H9 (cell line): Measurements from ENCODE around the gene PPHLN1. TPM values are rescaled to one million over a fixed set of nuclear protein-coding genes. Genes with fewer than 3 reads are reported as not detected.
A peak's percentile ranks its signal among the peaks of the same experiment; 100 is the strongest.

ENCODE experiments used
- DNase-seq: peaks from one replicate; pipeline ENCODE4 v3.0.0-alpha.2; 2017
- H2AFZ ChIP-seq: one replicate; pipeline ENCODE4 v1.6.1; 2013; ENCODE audit warnings: mild to moderate bottlenecking, low read length, control low read depth, moderate library complexity
- H2AK5ac ChIP-seq: 2 replicates; pipeline ENCODE4 v1.6.1; 2013; ENCODE audit warnings: low read length, control low read depth, mixed read lengths; ENCODE audit not compliant: insufficient read length
- H2BK120ac ChIP-seq: one replicate; pipeline ENCODE4 v1.6.1; 2013; ENCODE audit warnings: low read depth, mild to moderate bottlenecking, low read length, control low read depth, inconsistent platforms; ENCODE audit not compliant: poor library complexity, severe bottlenecking
- H2BK12ac ChIP-seq: 2 replicates; pipeline ENCODE4 v1.6.1; 2013; ENCODE audit warnings: low read length, control low read depth, mixed read lengths, low read depth; ENCODE audit not compliant: insufficient read length
- H2BK15ac ChIP-seq: 2 replicates; pipeline ENCODE4 v1.6.1; 2013; ENCODE audit warnings: low read depth, low read length, control low read depth
- H2BK20ac ChIP-seq: one replicate; pipeline ENCODE4 v1.6.1; 2013; ENCODE audit warnings: low read depth, mild to moderate bottlenecking, low read length, control low read depth, inconsistent platforms; ENCODE audit not compliant: poor library complexity, severe bottlenecking
- H2BK5ac ChIP-seq: 2 replicates; pipeline ENCODE4 v1.6.1; 2013; ENCODE audit warnings: low read length, control low read depth, mixed read lengths; ENCODE audit not compliant: insufficient read length
- H3K14ac ChIP-seq: 2 replicates; pipeline ENCODE4 v1.6.1; 2013; ENCODE audit warnings: low read length, control low read depth; ENCODE audit not compliant: insufficient read depth
- H3K18ac ChIP-seq: 2 replicates; pipeline ENCODE4 v1.6.1; 2013; ENCODE audit warnings: low read depth, mild to moderate bottlenecking, mixed read lengths, low read length, control low read depth; ENCODE audit not compliant: insufficient read length
- H3K23ac ChIP-seq: 2 replicates; pipeline ENCODE4 v1.6.1; 2013; ENCODE audit warnings: low read length, control low read depth, mixed read lengths, low read depth; ENCODE audit not compliant: insufficient read length
- H3K23me2 ChIP-seq: 2 replicates; pipeline ENCODE4 v1.6.1; 2013; ENCODE audit warnings: low read depth, mild to moderate bottlenecking, mixed read lengths, low read length, control low read depth; ENCODE audit not compliant: insufficient read length, poor library complexity, severe bottlenecking
- H3K27ac ChIP-seq: 2 replicates; pipeline ENCODE4 v1.5.1; 2013; ENCODE audit warnings: low read length, control low read depth, mixed read lengths, low read depth; ENCODE audit not compliant: insufficient read length
- H3K27me3 ChIP-seq: 2 replicates; pipeline ENCODE4 v1.6.1; 2013; ENCODE audit warnings: low read length, control low read depth, inconsistent platforms; ENCODE audit not compliant: insufficient read depth
- H3K4ac ChIP-seq: 2 replicates; pipeline ENCODE4 v1.6.1; 2013; ENCODE audit warnings: low read depth, mild to moderate bottlenecking, control low read depth, inconsistent platforms, low read length, moderate library complexity
- H3K4me1 ChIP-seq: 2 replicates; pipeline ENCODE4 v1.6.1; 2013; ENCODE audit warnings: low read length, control low read depth, inconsistent platforms; ENCODE audit not compliant: insufficient read depth
- H3K4me2 ChIP-seq: 2 replicates; pipeline ENCODE4 v1.6.1; 2013; ENCODE audit warnings: low read length, control low read depth, mixed read lengths; ENCODE audit not compliant: insufficient read length, insufficient read depth
- H3K56ac ChIP-seq: 2 replicates; pipeline ENCODE4 v1.6.1; 2013; ENCODE audit warnings: low read depth, mild to moderate bottlenecking, mixed read lengths, low read length, control low read depth; ENCODE audit not compliant: insufficient read length
- H3K79me1 ChIP-seq: 2 replicates; pipeline ENCODE4 v1.6.1; 2013; ENCODE audit warnings: low read depth, mild to moderate bottlenecking, moderate library complexity, low read length, control low read depth, inconsistent platforms; ENCODE audit not compliant: insufficient read depth, poor library complexity, severe bottlenecking
- H3K79me2 ChIP-seq: 2 replicates; pipeline ENCODE4 v1.6.1; 2013; ENCODE audit warnings: low read length, control low read depth, inconsistent platforms; ENCODE audit not compliant: insufficient read depth
- H3K9ac ChIP-seq: 2 replicates; pipeline ENCODE4 v1.6.1; 2013; ENCODE audit warnings: low read length, control low read depth, mixed read lengths; ENCODE audit not compliant: insufficient read length; ENCODE audit errors: extremely low read depth
- H3K9me3 ChIP-seq: one replicate; pipeline ENCODE4 v1.6.1; 2013; ENCODE audit warnings: low read depth, low read length, inconsistent platforms; ENCODE audit not compliant: control insufficient read depth
- H3T11ph ChIP-seq: one replicate; pipeline ENCODE4 v1.6.1; 2013; ENCODE audit warnings: mild to moderate bottlenecking, low read length, control low read depth, inconsistent platforms
- H4K20me1 ChIP-seq: one replicate; pipeline ENCODE4 v1.6.1; 2013; ENCODE audit not compliant: control insufficient read depth, insufficient read length, insufficient read depth
- H4K5ac ChIP-seq: 2 replicates; pipeline ENCODE4 v1.6.1; 2013; ENCODE audit warnings: low read depth, mild to moderate bottlenecking, mixed read lengths, low read length, control low read depth; ENCODE audit not compliant: insufficient read length
- H4K8ac ChIP-seq: replicated peaks from 2 replicates; pipeline ENCODE4 v1.6.1; 2013; ENCODE audit warnings: low read length, control low read depth, mixed read lengths, low read depth; ENCODE audit not compliant: insufficient read length
- H4K91ac ChIP-seq: 2 replicates; pipeline ENCODE4 v1.6.1; 2013; ENCODE audit warnings: low read depth, mild to moderate bottlenecking, moderate library complexity, mixed read lengths, low read length, control low read depth; ENCODE audit not compliant: insufficient read length
- H3K27ac Mint-ChIP-seq, 3 experiments: 2 replicates in 2 of 3; 3 replicates in 1 of 3; pipeline ENCODE4 v1.8.0; 2020 to 2021; ENCODE audit warnings: mixed read lengths in 3 of 3, mild to moderate bottlenecking in 1 of 3, moderate library complexity in 1 of 3
- H3K27me3 Mint-ChIP-seq: 2 replicates; pipeline ENCODE4 v1.8.0; 2021; ENCODE audit warnings: low read depth, mild to moderate bottlenecking, moderate library complexity, mixed read lengths
- H3K36me3 Mint-ChIP-seq, 3 experiments: 2 replicates in 2 of 3; 3 replicates in 1 of 3; pipeline ENCODE4 v1.8.0; 2020 to 2021; ENCODE audit warnings: low read depth in 3 of 3, mixed read lengths in 3 of 3; ENCODE audit not compliant: insufficient read depth in 1 of 3
- H3K4me1 Mint-ChIP-seq, 2 experiments: 2 replicates each; pipeline ENCODE4 v1.8.0; 2020; ENCODE audit warnings: mixed read lengths in 2 of 2
- H3K4me3 Mint-ChIP-seq, 2 experiments: 2 replicates in 1 of 2; 3 replicates in 1 of 2; pipeline ENCODE4 v1.8.0; 2020 to 2021; ENCODE audit warnings: mild to moderate bottlenecking in 2 of 2, mixed read lengths in 2 of 2, moderate library complexity in 1 of 2
- H3K9me3 Mint-ChIP-seq, 2 experiments: 2 replicates in 1 of 2; 3 replicates in 1 of 2; pipeline ENCODE4 v1.8.0; 2020; ENCODE audit warnings: mild to moderate bottlenecking in 2 of 2, mixed read lengths in 2 of 2, moderate library complexity in 1 of 2
- CTCF ChIP-seq: fragments of 200-600 bp; sonication (generic); conservative IDR thresholded peaks from 3 replicates; pipeline ENCODE4 v1.8.0; 2021; ENCODE audit warnings: antibody characterized with exemption, mild to moderate bottlenecking
- WGBS: extraction: QIAGEN DNeasy Blood & Tissue Kit; methylation state at CpG from one replicate; pipeline ENCODE4 v1.1.7; 2013; ENCODE audit warnings: missing lambda C conversion rate, low lambda C conversion rate, mixed read lengths; ENCODE audit not compliant: insufficient read length; ENCODE audit errors: extremely low coverage; 5-methylcytosine and 5-hydroxymethylcytosine counted together
- total RNA-seq: library from RNA; stranded (reverse); gene quantifications from 2 replicates; pipeline ENCODE4 v1.2.1, GENCODE V29; 2021

The PPHLN1 gene
- total RNA-seq, 1 experiment from 2014 or later, result 66.2 TPM

GRCh38 chr12:42475106-42475505 lies 149.1 kb downstream of the PPHLN1 start:
- H2BK15ac ChIP-seq, result no peak overlapping the region
- Mint-ChIP-seq H3K4me3 (no peak overlapping the region), H3K4me1 (peaks cover 56 to 70% of the 10 kb centered on the region in 2 experiments), H3K9me3 (no peaks in the 10 kb centered on the region), H3K27ac (peak overlapping the region in 1 of 3 experiments; percentile 28; a peak in 1 of 7 replicates), H3K36me3 (peaks cover 15 to 40% (median 27%) of the 10 kb centered on the region in 3 experiments; a peak in 6 of 7 replicates), H3K27me3 (peaks cover 5% of the 10 kb centered on the region)
- H3K79me1 ChIP-seq, result no peaks in the 10 kb centered on the region
- no peak overlapping the region for H4K5ac ChIP-seq
- no peak overlapping the region for H3K27ac ChIP-seq
- H3K9ac ChIP-seq, result no peak overlapping the region
- H4K20me1 ChIP-seq, result no peaks in the 10 kb centered on the region
- no peaks in the 10 kb centered on the region for H3K27me3 ChIP-seq
- H2AFZ ChIP-seq, result no peak overlapping the region
- H3K9me3 ChIP-seq, result no peaks in the 10 kb centered on the region
- no peak overlapping the region for H2BK5ac ChIP-seq
- WGBS, result no CpG with 5 or more reads among the region's 3 CpGs
- no peaks in the 10 kb centered on the region for H3K23me2 ChIP-seq
- H3K4me1 ChIP-seq, result peaks cover 14% of the 10 kb centered on the region
- no peak overlapping the region for H4K91ac ChIP-seq
- H3K14ac ChIP-seq, result no peak overlapping the region
- no peak overlapping the region for H2AK5ac ChIP-seq
- DNase-seq, result peak; percentile 39
- H2BK120ac ChIP-seq, result no peak overlapping the region
- no peak overlapping the region for H3K18ac ChIP-seq
- no peak for TF ChIP-seq CTCF
- H3K79me2 ChIP-seq, result peaks cover 27% of the 10 kb centered on the region; the same call in 1 of the 2 replicates
- no peak overlapping the region for H2BK12ac ChIP-seq
- H3K56ac ChIP-seq, result no peak overlapping the region
- H4K8ac ChIP-seq, result no peak overlapping the region
- no peak overlapping the region for H3T11ph ChIP-seq
- no peak overlapping the region for H3K4ac ChIP-seq
- no peak overlapping the region for H3K4me2 ChIP-seq
- H3K23ac ChIP-seq, result no peak overlapping the region
- H2BK20ac ChIP-seq, result no peak overlapping the region
